ENCODE measurements around the gene ZNF557.

DNA sequence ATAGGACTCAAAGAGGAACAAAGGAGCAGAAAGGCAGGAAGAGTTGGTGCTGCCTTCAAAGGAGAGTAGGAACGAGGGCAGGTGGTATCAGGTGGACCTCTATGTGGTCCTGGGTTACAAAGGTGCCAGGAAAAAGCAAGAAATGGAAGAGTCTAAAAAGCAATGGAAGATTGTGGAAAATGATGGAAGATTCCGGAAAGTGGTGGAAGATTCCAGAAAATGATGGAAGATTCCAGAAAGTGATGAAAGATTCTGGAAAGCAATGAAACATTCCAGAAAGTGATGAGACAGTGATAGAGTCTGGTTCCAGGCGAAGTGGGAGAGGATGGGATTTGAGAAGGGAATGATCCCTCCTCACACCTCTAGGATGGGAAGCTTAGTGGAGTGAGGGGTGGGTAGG is 55.3 kb downstream of the ZNF557 start:
- TF ChIP-seq, protein P1, sequence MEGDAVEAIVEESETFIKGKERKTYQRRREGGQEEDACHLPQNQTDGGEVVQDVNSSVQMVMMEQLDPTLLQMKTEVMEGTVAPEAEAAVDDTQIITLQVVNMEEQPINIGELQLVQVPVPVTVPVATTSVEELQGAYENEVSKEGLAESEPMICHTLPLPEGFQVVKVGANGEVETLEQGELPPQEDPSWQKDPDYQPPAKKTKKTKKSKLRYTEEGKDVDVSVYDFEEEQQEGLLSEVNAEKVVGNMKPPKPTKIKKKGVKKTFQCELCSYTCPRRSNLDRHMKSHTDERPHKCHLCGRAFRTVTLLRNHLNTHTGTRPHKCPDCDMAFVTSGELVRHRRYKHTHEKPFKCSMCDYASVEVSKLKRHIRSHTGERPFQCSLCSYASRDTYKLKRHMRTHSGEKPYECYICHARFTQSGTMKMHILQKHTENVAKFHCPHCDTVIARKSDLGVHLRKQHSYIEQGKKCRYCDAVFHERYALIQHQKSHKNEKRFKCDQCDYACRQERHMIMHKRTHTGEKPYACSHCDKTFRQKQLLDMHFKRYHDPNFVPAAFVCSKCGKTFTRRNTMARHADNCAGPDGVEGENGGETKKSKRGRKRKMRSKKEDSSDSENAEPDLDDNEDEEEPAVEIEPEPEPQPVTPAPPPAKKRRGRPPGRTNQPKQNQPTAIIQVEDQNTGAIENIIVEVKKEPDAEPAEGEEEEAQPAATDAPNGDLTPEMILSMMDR (IDR thresholded peaks at IDR 0.05; ENCODE audit: insufficient read depth, low read length, poor library complexity, severe bottlenecking): no peak
- TF ChIP-seq EZH2phosphoT487 (conservative IDR thresholded peaks at IDR 0.05; ENCODE audit: low read length): no peak
